ENCODE measurements around the gene DRD4.
"Not testable (repeated sequence)": the region's sequence is repeated elsewhere in the genome, so short reads cannot be mapped to it uniquely, and the experiment has no call there.

Gene DRD4

GRCh38 chr11:643849-644738 is 7.0 kb downstream of the DRD4 start:
- Histone ChIP-seq H3K27me3 (ENCODE audit: control insufficient read depth in 5 of 5, insufficient read depth in 4 of 5, low read length in 5 of 5) (peaks cover 0 to 6% (median 2%) of the 10 kb centered on the region in 5 donors), H3K36me3 (ENCODE audit: control insufficient read depth in 5 of 5, insufficient read depth in 5 of 5, low read length in 5 of 5) (peaks cover 0 to 31% (median 22%) of the 10 kb centered on the region in 5 donors), H3K4me1 (ENCODE audit: control insufficient read depth in 5 of 5, insufficient read depth in 5 of 5, low read length in 5 of 5) (peaks cover 0 to 17% (median 5%) of the 10 kb centered on the region in 5 donors), H3K4me3 (ENCODE audit: low read depth in 1 of 5, low read length in 5 of 5) (no peak overlapping the region), H3K9me3 (ENCODE audit: control insufficient read depth in 5 of 5, low read length in 5 of 5) (no peaks in the 10 kb centered on the region), H3K27ac (ENCODE audit: low read depth, low read length) (no peak overlapping the region), H3K9ac (ENCODE audit: low read length in 5 of 5) (no peak overlapping the region)

- H3K4me1 ChIP-seq (ENCODE audit: control insufficient read depth in 5 of 5, insufficient read depth in 5 of 5, low read length in 5 of 5): peaks cover 0 to 10% (median 0%) of the 10 kb centered on the region in 5 donors
- H3K9ac ChIP-seq (ENCODE audit: low read length in 5 of 5): no peak overlapping the region
- H3K9me3 ChIP-seq (ENCODE audit: control insufficient read depth in 5 of 5, low read length in 5 of 5): no peaks in the 10 kb centered on the region
- peaks cover 0 to 32% (median 23%) of the 10 kb centered on the region in 5 donors for H3K36me3 ChIP-seq (ENCODE audit: control insufficient read depth in 5 of 5, insufficient read depth in 5 of 5, low read length in 5 of 5)
- no peaks in the 10 kb centered on the region for H3K27me3 ChIP-seq (ENCODE audit: control insufficient read depth in 5 of 5, insufficient read depth in 4 of 5, low read length in 5 of 5)
- no peak overlapping the region for H3K27ac ChIP-seq (ENCODE audit: low read depth, low read length)
- no peak overlapping the region for H3K4me3 ChIP-seq (ENCODE audit: low read depth in 1 of 5, low read length in 5 of 5)
Measured at GRCh38 chr11:645536-645935, 8.5 kb downstream of the DRD4 start.

GRCh38 chr11:646214-646613 is 9.1 kb downstream of the DRD4 start:
- H3K36me3 ChIP-seq (ENCODE audit: control insufficient read depth in 5 of 5, insufficient read depth in 5 of 5, low read length in 5 of 5): peaks cover 0 to 35% (median 27%) of the 10 kb centered on the region in 5 donors
- H3K9ac ChIP-seq (ENCODE audit: low read length in 5 of 5): no peak overlapping the region
- H3K4me3 ChIP-seq (ENCODE audit: low read depth in 1 of 5, low read length in 5 of 5): no peak overlapping the region
- H3K9me3 ChIP-seq (ENCODE audit: control insufficient read depth in 5 of 5, low read length in 5 of 5): no peaks in the 10 kb centered on the region
- peaks cover 0 to 5% (median 0%) of the 10 kb centered on the region in 5 donors for H3K4me1 ChIP-seq (ENCODE audit: control insufficient read depth in 5 of 5, insufficient read depth in 5 of 5, low read length in 5 of 5)
- H3K27me3 ChIP-seq (ENCODE audit: control insufficient read depth in 5 of 5, insufficient read depth in 4 of 5, low read length in 5 of 5): no peaks in the 10 kb centered on the region
- H3K27ac ChIP-seq (ENCODE audit: low read depth, low read length): no peak overlapping the region

- not testable (repeated sequence) for H3K9ac ChIP-seq (ENCODE audit: low read length in 5 of 5); H3K4me1 ChIP-seq (ENCODE audit: control insufficient read depth in 5 of 5, insufficient read depth in 5 of 5, low read length in 5 of 5); H3K9me3 ChIP-seq (ENCODE audit: control insufficient read depth in 5 of 5, low read length in 5 of 5); H3K4me3 ChIP-seq (ENCODE audit: low read depth in 1 of 5, low read length in 5 of 5); H3K27me3 ChIP-seq (ENCODE audit: control insufficient read depth in 5 of 5, insufficient read depth in 4 of 5, low read length in 5 of 5); H3K27ac ChIP-seq (ENCODE audit: low read depth, low read length)
- H3K36me3 ChIP-seq (ENCODE audit: control insufficient read depth in 5 of 5, insufficient read depth in 5 of 5, low read length in 5 of 5): peaks cover 0 to 23% (median 19%) of the 10 kb centered on the region in 5 donors
Measured at GRCh38 chr11:647672-648158, 10.6 kb downstream of the DRD4 start.

GRCh38 chr11:650482-650881 is 13.4 kb downstream of the DRD4 start:
- H3K9me3 ChIP-seq (ENCODE audit: control insufficient read depth in 5 of 5, low read length in 5 of 5): no peaks in the 10 kb centered on the region
- H3K27ac ChIP-seq (ENCODE audit: low read depth, low read length): no peak overlapping the region
- no peaks in the 10 kb centered on the region for H3K27me3 ChIP-seq (ENCODE audit: control insufficient read depth in 5 of 5, insufficient read depth in 4 of 5, low read length in 5 of 5)
- H3K36me3 ChIP-seq (ENCODE audit: control insufficient read depth in 5 of 5, insufficient read depth in 5 of 5, low read length in 5 of 5): peaks cover 0 to 24% (median 18%) of the 10 kb centered on the region in 5 donors
- no peak overlapping the region for H3K9ac ChIP-seq (ENCODE audit: low read length in 5 of 5)
- no peak overlapping the region for H3K4me3 ChIP-seq (ENCODE audit: low read depth in 1 of 5, low read length in 5 of 5)
- no peaks in the 10 kb centered on the region for H3K4me1 ChIP-seq (ENCODE audit: control insufficient read depth in 5 of 5, insufficient read depth in 5 of 5, low read length in 5 of 5)

GRCh38 chr11:653136-653535 is 16.1 kb downstream of the DRD4 start:
- not testable (repeated sequence) for H3K4me1 ChIP-seq (ENCODE audit: control insufficient read depth in 5 of 5, insufficient read depth in 5 of 5, low read length in 5 of 5); H3K27me3 ChIP-seq (ENCODE audit: control insufficient read depth in 5 of 5, insufficient read depth in 4 of 5, low read length in 5 of 5); H3K4me3 ChIP-seq (ENCODE audit: low read depth in 1 of 5, low read length in 5 of 5); H3K9ac ChIP-seq (ENCODE audit: low read length in 5 of 5); H3K27ac ChIP-seq (ENCODE audit: low read depth, low read length); H3K9me3 ChIP-seq (ENCODE audit: control insufficient read depth in 5 of 5, low read length in 5 of 5)
- peaks cover 0 to 37% (median 16%) of the 10 kb centered on the region in 5 donors for H3K36me3 ChIP-seq (ENCODE audit: control insufficient read depth in 5 of 5, insufficient read depth in 5 of 5, low read length in 5 of 5)

- Histone ChIP-seq H3K9me3 (ENCODE audit: control insufficient read depth in 5 of 5, low read length in 5 of 5) (no peaks in the 10 kb centered on the region), H3K9ac (ENCODE audit: low read length in 5 of 5) (no peak overlapping the region), H3K27ac (ENCODE audit: low read depth, low read length) (no peak overlapping the region), H3K36me3 (ENCODE audit: control insufficient read depth in 5 of 5, insufficient read depth in 5 of 5, low read length in 5 of 5) (peaks cover 0 to 44% (median 16%) of the 10 kb centered on the region in 5 donors), H3K4me1 (ENCODE audit: control insufficient read depth in 5 of 5, insufficient read depth in 5 of 5, low read length in 5 of 5) (peaks cover 0 to 9% (median 0%) of the 10 kb centered on the region in 5 donors), H3K4me3 (ENCODE audit: low read depth in 1 of 5, low read length in 5 of 5) (no peak overlapping the region), H3K27me3 (ENCODE audit: control insufficient read depth in 5 of 5, insufficient read depth in 4 of 5, low read length in 5 of 5) (no peaks in the 10 kb centered on the region)
Measured at GRCh38 chr11:653837-654236, 16.8 kb downstream of the DRD4 start.

GRCh38 chr11:654444-654843 is 17.4 kb downstream of the DRD4 start:
- not testable (repeated sequence) for H3K4me1 ChIP-seq (ENCODE audit: control insufficient read depth in 5 of 5, insufficient read depth in 5 of 5, low read length in 5 of 5); H3K27ac ChIP-seq (ENCODE audit: low read depth, low read length); H3K27me3 ChIP-seq (ENCODE audit: control insufficient read depth in 5 of 5, insufficient read depth in 4 of 5, low read length in 5 of 5); H3K9ac ChIP-seq (ENCODE audit: low read length in 5 of 5); H3K9me3 ChIP-seq (ENCODE audit: control insufficient read depth in 5 of 5, low read length in 5 of 5); H3K4me3 ChIP-seq (ENCODE audit: low read depth in 1 of 5, low read length in 5 of 5)
- peaks cover 0 to 47% (median 21%) of the 10 kb centered on the region in 5 donors for H3K36me3 ChIP-seq (ENCODE audit: control insufficient read depth in 5 of 5, insufficient read depth in 5 of 5, low read length in 5 of 5)

- H3K36me3 ChIP-seq (ENCODE audit: control insufficient read depth in 5 of 5, insufficient read depth in 5 of 5, low read length in 5 of 5): peaks cover 0 to 54% (median 27%) of the 10 kb centered on the region in 5 donors
- H3K9me3 ChIP-seq (ENCODE audit: control insufficient read depth in 5 of 5, low read length in 5 of 5): no peaks in the 10 kb centered on the region
- H3K4me3 ChIP-seq (ENCODE audit: low read depth in 1 of 5, low read length in 5 of 5): no peak overlapping the region
- H3K9ac ChIP-seq (ENCODE audit: low read length in 5 of 5): no peak overlapping the region
- H3K27me3 ChIP-seq (ENCODE audit: control insufficient read depth in 5 of 5, insufficient read depth in 4 of 5, low read length in 5 of 5): no peaks in the 10 kb centered on the region
- no peak overlapping the region for H3K27ac ChIP-seq (ENCODE audit: low read depth, low read length)
- peaks cover 0 to 9% (median 0%) of the 10 kb centered on the region in 5 donors for H3K4me1 ChIP-seq (ENCODE audit: control insufficient read depth in 5 of 5, insufficient read depth in 5 of 5, low read length in 5 of 5)
Measured at GRCh38 chr11:655036-655726, 18.1 kb downstream of the DRD4 start.

- peaks cover 0 to 9% (median 0%) of the 10 kb centered on the region in 5 donors for H3K4me1 ChIP-seq (ENCODE audit: control insufficient read depth in 5 of 5, insufficient read depth in 5 of 5, low read length in 5 of 5)
- H3K9me3 ChIP-seq (ENCODE audit: control insufficient read depth in 5 of 5, low read length in 5 of 5): no peaks in the 10 kb centered on the region
- peaks cover 0 to 56% (median 30%) of the 10 kb centered on the region in 5 donors for H3K36me3 ChIP-seq (ENCODE audit: control insufficient read depth in 5 of 5, insufficient read depth in 5 of 5, low read length in 5 of 5)
- no peak overlapping the region for H3K9ac ChIP-seq (ENCODE audit: low read length in 5 of 5)
- no peak overlapping the region for H3K27ac ChIP-seq (ENCODE audit: low read depth, low read length)
- no peak overlapping the region for H3K4me3 ChIP-seq (ENCODE audit: low read depth in 1 of 5, low read length in 5 of 5)
- no peaks in the 10 kb centered on the region for H3K27me3 ChIP-seq (ENCODE audit: control insufficient read depth in 5 of 5, insufficient read depth in 4 of 5, low read length in 5 of 5)
Measured at GRCh38 chr11:656426-656825, 19.4 kb downstream of the DRD4 start.
